GM19043 (cell line): ENCODE results near the gene PLA2G4E.

Experiments used
- ATAC-seq: cut with Tn5 transposase; IDR thresholded peaks from one replicate; pipeline ENCODE4 v1.9.1; 2021; ENCODE audit warnings: low read depth; ENCODE audit not compliant: unreplicated experiment

PLA2G4E gene

GRCh38 chr15:41943543-41944312, 77.1 kb downstream of the PLA2G4E start:
- ATAC-seq = no peak

- ATAC-seq = no peak
Measured at GRCh38 chr15:41942886-41943285, 78.0 kb downstream of the PLA2G4E start.

GRCh38 chr15:41941644-41942415, 79.0 kb downstream of the PLA2G4E start:
- no peak for ATAC-seq

- no peak for ATAC-seq
Measured at GRCh38 chr15:41940441-41940857, 80.4 kb downstream of the PLA2G4E start.

GRCh38 chr15:41939986-41940385, 80.9 kb downstream of the PLA2G4E start:
- ATAC-seq = no peak

GRCh38 chr15:41937568-41937923, 83.3 kb downstream of the PLA2G4E start:
- no peak for ATAC-seq

- no peak for ATAC-seq
Measured at GRCh38 chr15:41936649-41937567, 83.9 kb downstream of the PLA2G4E start.

GRCh38 chr15:41936155-41936554, 84.7 kb downstream of the PLA2G4E start:
- no peak for ATAC-seq

- ATAC-seq = no peak
Measured at GRCh38 chr15:41935566-41936020, 85.2 kb downstream of the PLA2G4E start.

- no peak for ATAC-seq
Measured at GRCh38 chr15:41934843-41935242, 86.0 kb downstream of the PLA2G4E start.

GRCh38 chr15:41933771-41934170, 87.1 kb downstream of the PLA2G4E start:
- ATAC-seq = no peak

- ATAC-seq = no peak
Measured at GRCh38 chr15:41933326-41933725, 87.5 kb downstream of the PLA2G4E start.

GRCh38 chr15:41932511-41933289, 88.1 kb downstream of the PLA2G4E start:
- no peak for ATAC-seq

GRCh38 chr15:41932101-41932500, 88.7 kb downstream of the PLA2G4E start:
- ATAC-seq = no peak
